ENCODE results near the gene MBP.
"Not testable (repeated sequence)": the region's sequence is repeated elsewhere in the genome, so short reads cannot be mapped to it uniquely, and the experiment has no call there.

MBP gene

DNA sequence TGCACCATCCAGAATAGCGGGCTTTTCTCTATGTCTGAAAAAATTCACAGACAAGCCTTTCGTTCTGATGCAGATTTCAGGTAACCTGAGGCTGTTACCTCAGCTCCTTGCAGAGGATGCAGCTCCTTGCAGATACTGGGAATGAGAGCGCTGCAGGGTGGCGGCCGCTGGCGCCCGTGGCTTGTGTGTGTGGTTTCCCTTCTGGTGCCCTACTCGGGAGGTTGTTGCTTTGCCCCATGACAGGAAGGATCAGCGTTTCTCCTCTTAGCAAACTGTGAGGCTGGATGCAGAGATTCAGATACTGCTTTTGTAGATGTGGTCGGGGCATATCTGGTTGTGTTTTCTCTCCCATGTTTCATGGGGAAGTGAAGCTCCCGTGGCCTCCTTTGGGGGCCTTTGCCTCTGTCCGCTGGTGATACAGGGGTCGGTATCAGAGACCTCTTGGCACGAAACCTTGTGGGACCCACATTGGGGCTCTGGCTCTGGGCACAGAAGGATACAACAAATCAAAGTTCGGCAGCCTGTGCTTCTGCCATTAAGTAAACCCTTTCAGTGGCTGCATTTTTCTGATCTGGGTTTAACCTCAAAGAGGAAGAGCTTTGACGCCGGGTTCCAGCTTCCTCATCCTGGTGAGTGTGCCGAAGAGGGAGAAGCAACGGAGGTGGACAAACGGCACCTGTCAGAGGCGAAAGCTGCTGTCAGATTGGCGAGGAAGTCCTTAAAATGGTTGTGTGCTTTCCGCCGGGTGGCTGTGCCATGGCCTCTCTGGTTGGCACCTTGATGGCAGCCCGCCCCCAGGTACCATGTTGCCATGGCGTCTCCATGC lies 127.8 kb downstream of the MBP start:
- no peak for DNase-seq (ENCODE audit: low spot score)

DNA sequence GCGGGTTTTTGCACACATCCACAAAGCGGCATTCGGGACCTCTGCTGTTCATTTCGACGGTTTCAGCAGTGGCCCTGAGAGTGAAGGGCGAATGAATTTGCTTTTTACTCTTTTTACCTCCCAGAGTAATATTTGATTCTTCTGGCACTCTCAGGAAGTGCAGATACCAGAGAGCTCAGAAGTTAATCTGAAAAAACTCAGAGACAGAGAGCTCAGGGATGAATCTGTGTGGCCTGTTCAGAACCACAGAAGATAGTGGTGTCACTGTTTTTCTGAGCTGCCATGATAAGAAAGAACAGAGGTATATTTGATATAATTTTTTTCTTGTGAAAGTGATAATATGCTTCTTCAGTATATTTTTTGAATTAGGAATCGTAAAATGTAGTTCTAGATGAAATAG lies 129.3 kb downstream of the MBP start:
- no peak for DNase-seq (ENCODE audit: low spot score)

DNA sequence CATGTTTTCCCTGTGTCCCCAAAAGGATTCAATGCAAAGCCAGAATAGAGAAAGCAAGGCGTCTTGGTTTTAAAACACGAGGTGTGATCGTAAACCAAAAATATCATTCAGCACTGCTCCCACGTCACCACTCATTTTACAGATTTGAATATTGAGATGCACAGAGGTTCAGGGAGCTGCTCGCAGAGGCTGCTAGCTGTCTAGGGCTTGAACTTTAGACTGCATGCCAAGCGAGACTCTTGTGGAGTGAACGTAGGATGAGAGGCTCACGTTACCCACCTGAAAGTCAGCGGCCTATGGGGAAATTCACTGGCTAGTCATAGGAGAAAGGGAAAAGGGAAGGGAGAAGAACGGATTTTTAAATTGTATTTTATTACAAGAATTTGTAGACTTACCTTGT lies 130.1 kb downstream of the MBP start:
- no peak for DNase-seq (ENCODE audit: low spot score)

DNA sequence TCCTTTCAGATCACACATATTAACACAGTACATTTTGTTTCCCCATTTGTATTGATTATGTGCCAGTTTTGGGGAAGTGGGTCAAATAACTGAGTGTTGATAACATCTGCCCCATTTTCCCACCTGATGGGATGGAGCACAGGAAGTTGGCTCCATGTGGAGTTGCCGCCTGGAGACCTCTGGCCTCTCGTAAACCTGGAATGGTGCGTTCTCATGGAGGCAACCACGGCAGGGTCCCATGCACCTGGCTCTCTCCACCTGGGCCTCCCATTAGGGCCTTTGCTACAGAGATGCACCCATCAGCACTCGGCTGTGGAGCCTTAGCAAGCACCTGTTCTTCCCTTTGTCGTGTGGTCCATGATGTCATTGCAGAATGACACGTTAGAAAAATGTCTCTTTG lies 130.6 kb downstream of the MBP start:
- no peak for DNase-seq (ENCODE audit: low spot score)

DNA sequence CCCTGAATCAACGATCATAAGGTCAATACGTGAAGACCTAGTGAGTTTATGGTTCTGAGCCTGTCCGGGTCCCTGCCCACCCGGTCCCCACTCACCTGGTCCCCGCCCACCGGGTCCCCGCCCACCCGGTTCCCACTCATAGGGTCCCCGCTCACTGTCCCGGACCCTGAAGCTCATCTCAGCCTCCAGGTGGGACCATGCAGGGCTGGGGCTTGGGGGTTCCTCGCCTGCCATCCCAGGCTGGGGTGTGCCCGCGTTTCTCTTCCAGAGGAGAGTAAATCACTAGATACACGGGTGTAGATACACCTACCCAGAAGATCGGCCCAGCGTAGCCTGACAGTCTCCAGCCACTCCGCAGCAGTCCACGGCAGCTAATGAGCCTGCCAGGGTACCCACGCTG lies 131.5 kb downstream of the MBP start:
- DNase-seq (ENCODE audit: low spot score), result no peak

DNA sequence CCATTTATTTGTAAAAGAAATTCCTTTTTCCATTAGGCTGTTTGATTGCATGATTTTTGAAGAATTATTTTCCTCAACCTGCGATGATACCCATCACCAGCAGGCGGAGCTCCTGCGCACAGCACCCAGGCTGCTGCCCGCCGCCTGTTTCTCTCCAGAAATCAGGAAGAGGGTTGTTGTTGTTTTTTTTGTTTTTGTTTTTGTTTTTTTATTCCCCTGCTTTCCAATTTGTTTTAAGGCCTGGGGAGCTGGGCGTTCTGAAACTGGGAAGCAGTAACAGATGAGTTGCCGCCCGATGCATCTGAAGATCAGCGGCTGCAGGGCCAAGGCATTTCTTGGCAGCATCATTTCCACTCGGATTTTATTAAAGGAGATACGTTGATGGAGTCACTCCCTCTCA lies 132.1 kb downstream of the MBP start:
- DNase-seq (ENCODE audit: low spot score), result peak; percentile 47

DNA sequence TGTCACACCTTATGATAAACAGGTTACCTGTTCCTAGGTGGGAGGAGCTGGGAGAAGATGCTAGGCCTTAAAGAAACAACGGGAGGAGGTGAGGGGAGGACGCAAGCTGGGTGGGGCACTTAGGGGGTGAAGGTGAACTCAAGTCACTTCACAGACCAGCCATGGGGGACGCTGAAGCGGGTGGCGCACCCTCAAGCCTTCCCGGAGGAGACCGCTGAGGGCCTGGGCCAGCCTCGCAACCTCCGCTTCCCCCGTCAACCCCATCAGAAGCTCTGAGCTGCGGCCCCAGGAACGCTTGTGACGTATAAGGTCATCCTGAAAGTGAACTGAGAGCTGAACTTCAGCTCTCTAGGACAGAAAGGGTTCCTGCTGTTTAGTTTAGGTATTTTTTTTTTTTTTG lies 133.5 kb downstream of the MBP start:
- no peak for DNase-seq (ENCODE audit: low spot score)

DNA sequence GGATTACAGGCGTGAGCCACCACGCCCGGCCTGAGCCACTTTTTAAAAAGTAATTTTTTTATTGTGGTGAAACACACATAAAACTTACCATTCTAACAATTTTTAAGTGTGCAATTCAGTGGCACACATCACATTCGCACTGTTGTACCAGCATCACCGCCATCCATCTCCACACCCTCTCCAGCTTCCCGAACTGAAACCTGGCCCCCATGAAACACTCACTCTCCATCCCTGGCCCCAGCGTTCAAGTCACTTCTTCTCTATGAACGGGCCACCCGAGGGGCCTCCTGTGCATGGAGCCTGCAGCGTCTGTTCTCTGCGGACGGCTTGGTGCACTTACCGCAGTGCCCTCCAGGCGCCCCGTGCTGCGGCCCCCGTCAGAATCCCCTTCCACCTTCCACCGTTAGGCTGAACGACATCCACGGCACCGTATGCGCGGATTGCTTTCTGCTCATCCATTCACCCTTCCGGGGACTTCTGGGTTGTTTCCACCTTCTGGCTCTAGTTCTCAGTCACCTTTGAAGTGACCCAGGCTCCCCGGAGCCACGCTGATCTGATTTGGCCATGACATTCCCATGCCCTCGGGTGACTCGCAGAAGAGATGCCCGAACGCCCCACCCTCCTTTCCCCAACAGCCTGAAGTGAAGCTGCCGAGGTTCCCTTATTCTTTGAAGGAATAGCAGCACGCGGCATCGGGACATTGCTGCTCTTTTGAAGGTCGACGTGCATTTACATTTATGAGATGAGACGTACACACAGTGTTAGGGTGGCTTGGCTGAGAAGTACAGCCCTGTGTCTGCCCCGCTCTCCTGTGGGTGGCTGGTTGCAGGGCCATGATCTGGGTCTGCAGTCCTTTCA lies 134.4 kb downstream of the MBP start:
- DNase-seq (ENCODE audit: low spot score), result no peak

DNA sequence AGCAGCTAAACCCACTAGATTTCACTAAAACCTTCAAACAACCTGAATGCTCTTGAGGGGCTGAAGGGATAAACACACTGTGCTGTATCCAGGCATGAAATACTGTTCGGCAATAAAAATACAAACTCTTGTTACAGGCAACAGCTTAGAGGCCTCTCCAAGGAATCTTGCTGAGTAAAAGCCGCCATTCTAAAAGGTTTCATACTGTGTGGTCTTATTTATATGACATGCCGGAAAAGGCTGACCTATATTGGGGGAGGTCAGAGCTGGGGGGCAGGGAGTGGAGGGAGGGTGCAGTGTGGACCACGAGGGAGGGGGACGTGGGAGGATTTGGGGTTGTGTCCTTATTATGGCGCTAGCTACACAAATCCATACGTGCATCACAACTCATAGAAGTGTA lies 136.2 kb downstream of the MBP start:
- no peak for DNase-seq (ENCODE audit: low spot score)

DNA sequence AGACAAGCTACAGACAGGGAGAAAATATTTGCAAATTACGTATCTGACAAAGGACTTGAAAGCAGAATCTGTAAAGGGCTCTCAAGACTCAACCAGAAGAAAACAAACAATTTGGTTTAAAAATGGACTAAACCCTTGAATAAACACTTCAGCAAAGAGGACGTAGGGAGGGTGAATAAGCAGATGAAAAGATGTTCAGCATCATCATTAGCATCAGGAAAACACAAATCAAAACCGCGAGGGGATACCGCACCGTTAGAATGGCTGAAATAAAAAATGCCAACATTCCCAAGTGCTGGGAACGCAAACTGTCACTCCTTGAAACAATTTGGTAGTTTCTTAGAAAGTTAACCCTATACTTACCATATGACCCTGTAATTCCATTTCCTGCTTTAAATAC lies 136.7 kb downstream of the MBP start:
- DNase-seq (ENCODE audit: low spot score), result no peak

DNA sequence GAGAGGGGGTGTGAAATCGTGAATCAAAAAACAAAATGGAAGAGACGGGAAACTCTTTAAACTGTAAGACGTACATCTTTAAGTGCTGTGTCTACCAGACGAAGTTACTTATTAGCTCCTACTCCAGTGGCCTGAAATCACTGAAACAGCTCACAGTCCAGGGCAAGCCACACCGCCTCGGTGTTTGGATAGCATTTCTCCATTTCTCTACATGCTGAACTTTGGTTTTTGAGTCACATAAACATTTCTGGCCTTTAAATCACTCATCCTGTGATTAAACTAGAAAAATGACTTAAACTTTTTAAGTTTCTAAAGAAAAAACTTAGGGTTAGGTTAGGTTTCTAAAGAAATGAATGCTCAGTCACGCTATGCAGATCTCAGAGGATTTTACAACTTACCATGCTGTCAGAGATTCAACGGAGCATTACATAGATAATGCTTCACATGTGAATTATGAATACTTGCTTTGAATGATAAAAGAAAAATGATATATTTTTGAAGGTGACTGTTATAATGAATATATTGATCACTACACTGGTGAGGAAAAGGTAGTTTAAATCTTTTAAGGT lies 138.4 kb downstream of the MBP start:
- no peak for DNase-seq (ENCODE audit: low spot score)

DNA sequence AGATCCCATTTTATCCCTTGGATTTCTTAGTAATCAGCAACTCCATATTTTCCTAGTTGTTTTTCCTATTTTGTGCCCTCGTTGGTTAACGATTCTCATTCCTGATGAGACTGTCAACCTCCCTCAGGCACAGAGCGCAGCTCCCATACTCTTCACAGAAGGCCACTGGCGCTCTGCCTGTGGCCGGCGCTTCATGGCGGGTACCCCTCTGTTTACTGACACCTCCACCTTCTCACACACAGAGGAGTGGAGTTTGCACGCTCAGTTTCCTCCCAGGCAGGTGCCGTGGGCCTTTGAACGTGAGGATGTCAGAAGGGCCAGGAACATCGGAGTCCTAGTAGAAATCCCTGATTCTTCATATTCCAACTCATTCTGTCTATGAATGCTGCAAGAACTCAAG lies 139.0 kb downstream of the MBP start:
- DNase-seq (ENCODE audit: low spot score), result no peak

DNA sequence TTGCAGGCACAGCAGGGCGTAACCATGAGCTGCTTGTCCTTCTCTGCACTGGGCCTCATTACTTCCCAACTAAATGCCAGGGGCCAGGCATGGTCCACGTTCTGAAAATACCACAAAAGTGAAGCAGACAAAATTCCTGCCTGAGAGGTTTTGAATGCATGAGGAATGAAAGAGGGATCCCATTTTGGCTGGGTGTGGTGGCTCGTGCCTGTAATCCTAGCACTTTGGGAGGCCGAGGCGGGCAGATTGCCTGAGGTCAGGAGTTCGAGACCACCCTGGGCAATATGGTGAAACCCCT lies 139.5 kb downstream of the MBP start:
- DNase-seq (ENCODE audit: low spot score), result no peak

DNA sequence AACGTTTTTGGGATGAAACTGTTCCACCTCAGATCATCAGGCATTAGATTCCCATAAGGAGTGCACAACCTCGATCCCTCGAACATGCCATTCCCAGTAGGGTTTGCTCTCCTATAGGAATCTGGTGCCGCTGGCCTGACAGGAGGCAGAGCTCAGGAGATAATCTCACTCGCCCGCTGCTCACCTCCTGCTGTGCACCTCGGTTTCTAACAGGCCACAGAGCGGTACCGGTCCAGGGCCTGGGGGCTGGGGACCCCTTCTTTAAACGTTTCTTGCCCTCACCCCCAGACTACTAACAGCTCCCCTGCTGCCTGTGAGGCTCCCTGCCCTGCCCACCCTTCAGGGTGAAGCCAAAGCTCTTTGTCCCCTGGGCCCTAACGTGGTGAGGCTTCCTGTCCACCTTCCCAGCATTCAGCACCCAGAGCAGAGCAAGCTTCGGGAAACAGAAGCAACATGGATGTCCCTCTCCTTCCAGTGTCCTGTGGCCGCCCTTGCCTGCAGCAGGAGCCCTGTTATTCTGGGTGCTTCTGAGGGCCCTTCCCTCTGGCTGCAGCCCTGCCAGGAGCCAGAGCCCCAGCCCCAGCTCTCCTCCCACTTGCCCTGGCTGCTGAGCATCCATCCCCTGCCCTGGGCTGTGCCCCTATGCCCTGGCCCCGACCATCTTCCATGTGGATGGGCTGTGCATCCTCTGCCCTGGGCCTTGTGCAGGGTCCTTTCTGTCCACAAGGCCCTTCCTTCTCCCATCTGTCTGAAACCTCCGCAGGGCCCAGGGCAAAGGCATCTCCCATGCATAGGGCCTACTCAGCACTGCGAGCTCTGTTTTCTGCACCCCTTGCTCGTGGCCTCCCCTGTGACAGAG lies 140.1 kb downstream of the MBP start:
- DNase-seq (ENCODE audit: low spot score), result no peak

DNA sequence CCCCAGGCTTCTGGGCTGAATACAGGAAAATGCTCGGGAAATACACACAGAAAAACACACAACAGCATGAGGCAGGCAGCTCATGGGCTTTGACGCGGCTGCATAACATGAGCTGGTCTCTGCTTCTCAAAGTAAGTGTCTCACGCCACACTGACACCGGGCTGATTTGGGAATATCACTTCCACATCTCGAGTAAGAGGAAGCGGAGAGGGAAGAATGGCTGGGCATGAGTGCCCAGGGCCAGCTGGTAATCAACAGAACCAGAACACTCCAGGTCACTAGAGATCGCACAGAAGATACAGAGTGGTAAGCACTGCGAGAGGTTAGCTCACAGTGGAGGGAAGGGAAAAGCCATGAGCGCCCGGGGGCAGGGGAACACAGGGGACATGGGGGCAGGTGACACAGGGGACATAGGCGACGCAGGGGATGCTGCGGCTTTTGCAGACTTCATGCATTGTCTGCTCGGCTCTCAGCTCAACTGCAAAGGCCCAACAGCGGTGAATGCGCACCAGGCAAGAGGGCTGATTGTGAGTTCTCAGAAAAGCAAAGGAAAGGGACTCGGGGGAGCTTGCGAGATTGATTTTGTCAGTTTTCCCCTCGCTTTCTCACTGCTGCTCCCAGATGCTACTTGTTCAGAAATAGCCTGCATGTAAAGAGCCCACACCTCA lies 141.4 kb downstream of the MBP start:
- DNase-seq (ENCODE audit: low spot score), result no peak

DNA sequence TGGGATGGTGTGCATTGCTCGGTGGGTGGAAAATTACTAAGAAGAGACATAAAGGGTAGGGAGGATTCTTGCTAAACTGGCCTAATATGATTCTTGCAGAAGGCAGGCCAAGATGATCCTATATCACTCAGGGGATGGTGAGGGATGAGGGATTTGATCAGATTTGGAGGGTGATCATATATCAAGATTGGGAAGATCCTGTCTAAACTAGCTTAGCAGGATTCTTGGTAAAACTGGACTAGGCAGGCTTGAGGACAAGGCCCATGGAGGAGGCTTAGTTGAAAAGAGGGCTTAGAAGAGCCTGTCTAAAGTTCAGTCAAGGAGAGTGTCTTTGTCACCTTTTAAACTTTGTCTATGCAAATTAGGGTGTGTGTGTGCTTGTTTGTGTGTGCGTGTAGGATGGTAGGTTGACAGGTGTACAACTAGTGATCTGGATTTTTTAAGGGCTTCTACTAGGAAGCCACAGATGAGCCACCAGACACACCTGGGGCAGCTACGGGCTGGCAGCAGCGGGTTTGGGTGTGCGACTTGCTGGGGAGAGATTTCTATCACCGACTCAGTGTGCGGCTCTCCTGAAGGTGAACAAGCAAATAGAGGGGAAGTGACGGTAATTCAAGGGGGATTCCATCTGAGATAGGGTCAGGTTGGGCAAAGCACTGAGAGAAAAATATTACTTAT lies 142.1 kb downstream of the MBP start:
- DNase-seq (ENCODE audit: low spot score), result not testable (repeated sequence)

DNA sequence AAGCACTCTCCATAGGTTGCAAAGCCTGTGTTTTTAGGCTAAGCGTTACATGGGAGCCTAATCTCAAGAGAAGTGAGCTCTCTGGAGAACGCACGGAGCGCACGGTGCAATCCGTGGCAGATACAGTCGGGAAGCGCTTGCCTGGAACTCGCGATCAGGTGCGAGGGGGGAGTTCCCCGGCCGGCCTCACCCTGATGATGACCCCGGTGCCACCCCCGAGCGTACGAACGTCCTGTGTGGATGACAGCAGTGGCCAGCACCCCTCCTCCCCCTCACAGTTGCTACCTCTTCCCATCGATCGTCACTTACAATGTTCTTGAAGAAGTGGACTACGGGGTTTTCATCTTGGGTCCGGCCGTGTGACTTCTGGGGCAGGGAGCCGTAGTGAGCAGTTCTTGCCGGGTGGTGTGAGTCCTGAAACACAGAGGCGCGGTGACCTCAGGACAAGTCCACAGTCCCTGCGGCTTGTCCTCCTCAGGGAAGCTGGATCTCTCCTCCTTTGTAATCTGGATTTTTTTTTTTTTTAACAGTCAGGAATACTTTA lies 142.9 kb downstream of the MBP start:
- no peak for DNase-seq (ENCODE audit: low spot score)

DNA sequence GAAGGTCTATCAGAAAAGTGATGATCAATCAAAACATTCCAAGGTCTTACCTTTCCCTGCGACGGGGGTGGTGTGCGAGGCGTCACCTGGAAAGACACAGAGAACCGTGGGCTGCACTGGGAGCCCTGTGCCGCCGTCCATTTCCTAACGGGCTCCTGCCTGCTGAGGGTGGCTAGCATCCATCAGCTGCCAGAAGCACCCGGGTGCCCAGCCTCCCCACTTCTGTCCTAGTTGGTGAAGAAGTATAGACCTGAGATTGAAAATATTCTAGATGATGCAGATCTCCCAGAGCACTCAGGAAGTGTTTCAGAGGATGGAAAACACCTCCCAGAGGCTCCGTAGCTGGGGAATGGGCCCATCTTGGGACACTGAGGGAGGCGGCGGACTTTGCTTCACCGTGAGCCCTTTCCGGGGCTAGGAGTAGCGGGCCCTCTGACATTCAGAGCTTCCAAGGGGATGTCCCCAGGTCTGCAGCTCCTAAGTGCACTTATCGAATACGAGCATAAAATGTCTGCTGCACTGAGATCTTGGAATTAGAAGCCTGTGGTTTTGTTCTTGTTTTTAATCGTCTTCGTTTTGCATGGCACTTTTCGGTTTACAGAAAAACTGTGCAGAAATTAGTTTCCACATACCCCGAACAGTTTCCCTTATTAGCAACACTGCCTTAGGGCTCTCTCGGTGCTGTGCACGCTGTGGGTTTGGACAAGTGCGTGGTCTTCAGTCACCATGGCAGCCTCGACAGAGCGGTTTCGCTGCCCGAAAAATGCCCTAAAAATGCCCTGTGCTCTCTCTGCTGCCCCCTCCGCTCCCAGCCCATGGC lies 143.5 kb downstream of the MBP start:
- no peak for DNase-seq (ENCODE audit: low spot score)

DNA sequence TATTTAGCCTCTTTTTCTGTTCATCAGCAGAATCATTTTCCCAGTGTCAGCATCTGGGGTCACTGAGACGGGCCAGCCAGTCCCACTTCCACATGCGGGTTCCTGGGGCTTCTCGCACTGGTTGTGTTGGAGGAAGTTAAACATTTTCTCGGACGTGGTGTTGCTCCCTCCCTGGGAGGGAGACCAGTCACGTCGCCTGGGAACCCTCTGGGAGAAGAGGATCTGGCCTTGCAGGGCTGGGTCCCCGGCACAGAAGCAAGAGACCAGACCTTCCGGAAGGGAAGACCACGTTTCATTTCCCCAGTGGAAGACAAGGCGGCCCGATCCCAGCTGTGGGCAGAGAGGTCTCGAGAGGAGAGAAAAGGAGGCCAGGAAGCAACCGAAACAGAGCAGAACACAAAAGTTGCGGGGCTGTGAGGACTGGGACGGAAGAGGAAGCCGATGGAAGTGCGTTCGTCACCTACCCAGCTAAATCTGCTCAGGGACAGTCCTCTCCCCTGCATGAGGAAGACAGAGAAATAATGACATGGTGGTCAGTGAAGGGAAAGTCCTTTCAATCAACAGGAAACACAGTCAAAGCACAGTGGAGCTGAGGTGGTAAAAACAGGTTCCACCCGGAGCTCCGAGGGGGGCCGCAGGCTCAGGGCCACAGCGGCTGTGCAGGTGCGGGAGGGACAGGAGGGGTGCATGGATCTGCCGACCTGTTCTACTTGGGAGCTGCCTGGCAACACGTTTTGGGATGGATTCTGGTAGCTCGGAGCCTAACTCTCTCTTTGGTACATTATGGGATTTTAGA lies 144.4 kb downstream of the MBP start:
- no peak for DNase-seq (ENCODE audit: low spot score)
